Endothelial cell of umbilical vein (primary cell): ENCODE measurements around the gene SLC45A1. TPM values are rescaled to one million over a fixed set of nuclear protein-coding genes. Genes with fewer than 3 reads are reported as not detected.

Experiments
- BruUV-seq: library from RNA; stranded (reverse); fragments of 400-500 nt; replicated peaks from 2 replicates; lab custom pipeline; 2021; lab: Mats Ljungman, UMichigan
- CTCF ChIA-PET: fragments of 300-600, 350-600 bp; sonication (Branson Sonifier 250); formaldehyde crosslinking; loops from one replicate; lab custom pipeline; 2021; ENCODE audit warnings: antibody characterized with exemption, inconsistent platforms; lab: Charles Lee
- POLR2A ChIA-PET: fragments of 300-600, 350-600 bp; sonication (Branson Sonifier 250); formaldehyde crosslinking; loops from one replicate; lab custom pipeline; 2021; ENCODE audit warnings: antibody characterized with exemption, inconsistent platforms; lab: Charles Lee
- DNase-seq: peaks from one replicate; pipeline ENCODE4 v3.0.0-alpha.2; 2011; ENCODE audit warnings: low read depth, low spot score
- FAIRE-seq: peaks from 2 replicates; lab custom pipeline; 2011; peaks lifted over from hg19 to GRCh38; lab: Jason Lieb, UNC
- H2AFZ ChIP-seq: 2 replicates; pipeline ENCODE4 v1.6.0; 2012; ENCODE audit warnings: low read depth, low read length, control low read depth, inconsistent platforms
- H3K27ac ChIP-seq: 2 replicates; pipeline ENCODE4 v1.5.1; 2011; ENCODE audit warnings: low read depth, mild to moderate bottlenecking, control low read depth, low read length, moderate library complexity; ENCODE audit not compliant: insufficient read depth
- H3K27me3 ChIP-seq, 2 experiments: 2 replicates each; pipeline versions ENCODE4 v1.6.0 to v1.6.1; 2011; ENCODE audit warnings: low read length in 2 of 2, mixed read lengths in 1 of 2; ENCODE audit not compliant: control insufficient read depth in 2 of 2, insufficient read depth in 2 of 2
- H3K36me3 ChIP-seq, 2 experiments: 2 replicates in 1 of 2; 3 replicates in 1 of 2; pipeline ENCODE4 v1.5.1; 2011; ENCODE audit warnings: low read length in 2 of 2, mild to moderate bottlenecking in 1 of 2, moderate library complexity in 1 of 2; ENCODE audit not compliant: control insufficient read depth in 2 of 2, insufficient read depth in 2 of 2; ENCODE audit errors: extremely low read depth in 1 of 2
- H3K4me1 ChIP-seq: 3 replicates; pipeline ENCODE4 v1.5.1; 2011; ENCODE audit warnings: mild to moderate bottlenecking, low read length; ENCODE audit not compliant: control insufficient read depth, insufficient read depth; ENCODE audit errors: extremely low read depth
- H3K4me2 ChIP-seq: 2 replicates; pipeline ENCODE4 v1.6.1; 2011; ENCODE audit warnings: low read length, control low read depth, mixed read lengths; ENCODE audit not compliant: insufficient read depth
- H3K4me3 ChIP-seq, 3 experiments: fragments of 200-600 bp in 1 of 3; sonication (generic), shearing (Covaris generic) in 1 of 3; replicated peaks in 1 of 3; 2 replicates each; pipeline ENCODE4 v1.5.1; 2011 to 2016; ENCODE audit warnings: control low read depth in 3 of 3, low read length in 3 of 3, mild to moderate bottlenecking in 2 of 3, inconsistent platforms in 1 of 3, low read depth in 1 of 3, moderate library complexity in 1 of 3; ENCODE audit not compliant: insufficient read depth in 1 of 3
- H3K79me2 ChIP-seq: 2 replicates; pipeline ENCODE4 v1.6.0; 2012; ENCODE audit warnings: low read length, inconsistent platforms; ENCODE audit not compliant: control insufficient read depth, insufficient read depth
- H3K9ac ChIP-seq: replicated peaks from 2 replicates; pipeline ENCODE3; 2011; ENCODE audit warnings: low read length, control low read depth; ENCODE audit not compliant: insufficient read depth; ENCODE audit errors: extremely low read depth
- H3K9me1 ChIP-seq: replicated peaks from 3 replicates; pipeline ENCODE4 v1.6.0; 2011; ENCODE audit warnings: mild to moderate bottlenecking, low read length; ENCODE audit not compliant: control insufficient read depth, insufficient read depth; ENCODE audit errors: extremely low read depth
- H3K9me3 ChIP-seq: replicated peaks from 2 replicates; pipeline ENCODE4 v1.5.1; 2012; ENCODE audit warnings: low read length, inconsistent platforms; ENCODE audit not compliant: control insufficient read depth, insufficient read depth
- H4K20me1 ChIP-seq: replicated peaks from 2 replicates; pipeline ENCODE3; 2011; ENCODE audit warnings: mild to moderate bottlenecking, low read length; ENCODE audit not compliant: control insufficient read depth, insufficient read depth; ENCODE audit errors: extremely low read depth
- CTCF ChIP-seq, 2 donors: IDR thresholded peaks; 1 replicate in 1 of 2; 2 replicates in 1 of 2; pipeline ENCODE4 v1.5.1; 2011; ENCODE audit warnings: low read length in 2 of 2, mild to moderate bottlenecking in 2 of 2, moderate library complexity in 2 of 2, control low read depth in 1 of 2, inconsistent platforms in 1 of 2, low read depth in 1 of 2; ENCODE audit not compliant: insufficient read depth in 1 of 2; ENCODE audit errors: extremely low read depth in 1 of 2
- EZH2 ChIP-seq: IDR thresholded peaks from 2 replicates; pipeline ENCODE4 v1.6.1; 2012; ENCODE audit warnings: borderline replicate concordance, low read depth, mild to moderate bottlenecking, moderate library complexity, low read length, inconsistent platforms; ENCODE audit not compliant: severe bottlenecking
- FOS ChIP-seq: IDR thresholded peaks from 2 replicates; pipeline ENCODE4 v1.6.1; 2011; ENCODE audit warnings: mild to moderate bottlenecking, low read length, moderate library complexity, borderline replicate concordance; ENCODE audit not compliant: insufficient read depth
- GATA2 ChIP-seq: IDR thresholded peaks from 2 replicates; pipeline ENCODE4 v1.7.0; 2011; ENCODE audit warnings: low read depth, mild to moderate bottlenecking, moderate library complexity, mixed read lengths, low read length; ENCODE audit not compliant: insufficient read length, insufficient read depth
- JUN ChIP-seq: IDR thresholded peaks from 2 replicates; pipeline ENCODE4 v1.6.1; 2011; ENCODE audit warnings: borderline replicate concordance, low read depth; ENCODE audit not compliant: insufficient read length, insufficient read depth
- MYC ChIP-seq: IDR thresholded peaks from one replicate; pipeline ENCODE4 v1.6.1; 2011; ENCODE audit warnings: mild to moderate bottlenecking, low read depth, low read length
- POLR2A ChIP-seq: IDR thresholded peaks from 2 replicates; pipeline ENCODE4 v1.6.1; 2012; ENCODE audit warnings: low read depth, mild to moderate bottlenecking, control low read depth, low read length
- POLR2AphosphoS5 ChIP-seq: IDR thresholded peaks from 2 replicates; pipeline ENCODE4 v1.6.1; 2012; ENCODE audit warnings: low read depth, mild to moderate bottlenecking, control low read depth, low read length, moderate library complexity; ENCODE audit not compliant: insufficient read depth
- dilution Hi-C: fragments of 300-500 bp; cut with MboI; formaldehyde crosslinking; loops from one replicate; pipeline ENCODE4 v1.15.0; 2019; ENCODE audit warnings: low sequenced_read_pairs; ENCODE audit not compliant: extremely low pct_ligation_motif_present
- intact Hi-C: fragments of 100-400 bp; cut with micrococcal nuclease; formaldehyde crosslinking; loops from one replicate; pipeline ENCODE4 v1.10.0; 2022
- polyA plus RNA-seq, 4 experiments: library from polyadenylated mRNA; depleted of rRNA in 3 of 4; stranded (reverse) in 3 of 4; unstranded in 1 of 4; fragments of >200 nt; gene quantifications; 2 replicates each; pipeline versions ENCODE4 v1.2.1 to v1.2.3, GENCODE V29; 2011 to 2012; ENCODE audit warnings: missing spikeins in 1 of 4
- total RNA-seq: library from RNA; stranded (reverse); gene quantifications from 2 replicates; pipeline ENCODE4 v1.2.3, GENCODE V29; 2021
- TF ChIP-seq, protein P1 (sequence below): IDR thresholded peaks from 2 replicates; pipeline ENCODE4 v1.6.1; 2011; ENCODE audit not compliant: insufficient read depth, insufficient read length

SLC45A1 gene
- total and polyA plus RNA-seq, 2 donors (not counting 3 experiments of a cell fraction or from before 2014, with no cell fraction given), result 1.3 to 1.4 TPM

DNA sequence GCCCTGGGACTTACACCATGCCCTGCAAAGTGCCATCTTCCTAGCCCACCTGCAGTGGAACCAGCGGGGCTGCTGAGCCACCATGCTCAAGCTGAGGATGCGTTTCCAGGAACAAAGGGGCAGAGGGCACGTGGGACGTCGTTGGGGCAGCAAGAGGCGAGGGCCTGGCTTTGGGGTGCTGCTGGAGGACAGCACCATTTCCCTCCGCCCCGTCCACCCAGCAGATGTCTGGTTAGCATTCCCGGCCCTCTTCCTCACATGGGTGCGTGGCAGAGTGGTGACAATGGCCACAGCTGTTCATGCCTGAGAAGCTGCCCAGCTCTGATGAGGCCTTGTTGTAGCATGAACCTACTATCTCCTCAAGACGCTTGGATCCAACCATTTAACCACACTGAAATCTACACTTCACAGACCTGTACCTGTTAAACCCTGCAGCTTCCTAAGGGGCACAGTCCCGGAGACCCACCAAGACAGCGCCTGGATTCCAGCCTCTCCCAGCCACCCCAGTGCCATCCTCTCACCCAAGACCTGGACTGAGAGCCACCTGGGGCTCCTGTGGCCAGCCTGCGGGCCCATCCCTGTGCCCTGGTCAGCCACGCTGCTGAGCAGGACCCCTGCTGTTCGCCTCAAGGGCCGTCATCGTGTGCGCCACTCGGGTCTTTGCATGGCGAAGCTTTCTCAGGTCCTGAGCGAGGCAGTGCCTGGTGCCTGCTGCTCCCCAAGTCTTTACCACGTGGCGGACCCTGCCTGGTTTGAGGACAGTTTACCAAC lies 33.2 kb downstream of the SLC45A1 start:
- Histone ChIP-seq H3K36me3 (peaks cover 0 to 12% of the 10 kb centered on the region in 2 experiments), H2AFZ (no peak overlapping the region), H3K79me2 (no peaks in the 10 kb centered on the region), H3K9me1 (no peaks in the 10 kb centered on the region), H3K9ac (no peak overlapping the region), H3K9me3 (no peaks in the 10 kb centered on the region), H3K4me2 (no peak overlapping the region), H3K4me1 (peaks cover 16% of the 10 kb centered on the region), H3K27me3 (no peaks in the 10 kb centered on the region), H3K4me3 (no peak overlapping the region), H3K27ac (no peak overlapping the region), H4K20me1 (no peaks in the 10 kb centered on the region)
- DNase-seq, result no peak
- dilution Hi-C loops, result no loop called here
- intact Hi-C loops, result no loop called here
- ChIA-PET CTCF (interaction anchor here (0.8 to 4.9 kb wide), 9 partner anchors 36 to 684 kb away, joined by 3 to 131 read pairs (median 12); no protein-coding TSS in a partner anchor), POLR2A (no interaction called here)
- no TSS peak for BruUV-seq
- no peak for TF ChIP-seq POLR2A
- no peak for TF ChIP-seq CTCF (IDR thresholded peaks at IDR 0.05; ENCODE audit: extremely low read depth in 1 of 2, insufficient read depth in 1 of 2, low read depth in 1 of 2, low read length in 2 of 2)
- TF ChIP-seq, protein P1, sequence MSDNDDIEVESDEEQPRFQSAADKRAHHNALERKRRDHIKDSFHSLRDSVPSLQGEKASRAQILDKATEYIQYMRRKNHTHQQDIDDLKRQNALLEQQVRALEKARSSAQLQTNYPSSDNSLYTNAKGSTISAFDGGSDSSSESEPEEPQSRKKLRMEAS, result no peak
- no peak for TF ChIP-seq JUN
- TF ChIP-seq MYC, result no peak
- no peak for TF ChIP-seq FOS
- no peak for TF ChIP-seq EZH2
- no peak for TF ChIP-seq POLR2AphosphoS5
- TF ChIP-seq GATA2, result no peak
- FAIRE-seq, result no peak
